HG03097 (cell line): ENCODE measurements around the gene SIK3.

Source experiments
- ATAC-seq: cut with Tn5 transposase; IDR thresholded peaks from one replicate; pipeline ENCODE4 v1.9.1; 2021; ENCODE audit not compliant: unreplicated experiment, low FRiP score

The SIK3 gene

GRCh38 chr11:116832350-116833290 lies 265.6 kb downstream of the SIK3 start:
- ATAC-seq = no peak

- ATAC-seq = no peak
These were observed 266.4 kb downstream of the SIK3 start for GRCh38 chr11:116831790-116832349.

GRCh38 chr11:116830184-116830912 lies 267.9 kb downstream of the SIK3 start:
- no peak for ATAC-seq

GRCh38 chr11:116829525-116830183 lies 268.6 kb downstream of the SIK3 start, which contains the start of gene APOC3:
TSS of gene APOC3 (plus strand) at chr11:116829907. CDS start at chr11:116830583, 676 bp downstream.
- no peak for ATAC-seq

- ATAC-seq = no peak
These were observed 269.4 kb downstream of the SIK3 start for GRCh38 chr11:116828632-116829524.

GRCh38 chr11:116827461-116827860 lies 270.8 kb downstream of the SIK3 start:
- ATAC-seq = no peak

- ATAC-seq = no peak
These were observed 271.3 kb downstream of the SIK3 start for GRCh38 chr11:116826751-116827431.

GRCh38 chr11:116825854-116826750 lies 272.1 kb downstream of the SIK3 start:
- ATAC-seq = no peak

- no peak for ATAC-seq
These were observed 272.8 kb downstream of the SIK3 start for GRCh38 chr11:116825434-116825833.

- no peak for ATAC-seq
These were observed 275.0 kb downstream of the SIK3 start, which contains the start of gene APOA4 for GRCh38 chr11:116823031-116823843. TSS of gene APOA4 (minus strand) at chr11:116823304. CDS start at chr11:116823191, 113 bp downstream.

- no peak for ATAC-seq
These were observed 275.7 kb downstream of the SIK3 start for GRCh38 chr11:116822575-116822974.

GRCh38 chr11:116821050-116821918 lies 276.9 kb downstream of the SIK3 start:
- ATAC-seq = no peak

GRCh38 chr11:116819049-116819448 lies 279.2 kb downstream of the SIK3 start:
- ATAC-seq = no peak

GRCh38 chr11:116814502-116814901 lies 283.7 kb downstream of the SIK3 start:
- ATAC-seq = no peak

- no peak for ATAC-seq
These were observed 284.3 kb downstream of the SIK3 start for GRCh38 chr11:116813781-116814471.

- no peak for ATAC-seq
These were observed 285.1 kb downstream of the SIK3 start for GRCh38 chr11:116813170-116813569.
